Choroid plexus epithelial cell (primary cell): Measurements from ENCODE around the gene CYP4F12.

Experiments used
- DNase-seq: peaks from one replicate; pipeline ENCODE4 v3.0.0-alpha.2; 2010; ENCODE audit warnings: low read depth
- H3K4me3 ChIP-seq: 2 replicates; pipeline ENCODE4 v1.5.1; 2011; ENCODE audit warnings: low read depth, mild to moderate bottlenecking, control low read depth, low read length, moderate library complexity
- TF ChIP-seq, protein P1 (sequence below): conservative IDR thresholded peaks from 2 replicates; pipeline ENCODE4 v1.5.1; 2011; ENCODE audit warnings: low read depth, mild to moderate bottlenecking, control low read depth, inconsistent platforms, low read length, moderate library complexity

CYP4F12 gene

DNA sequence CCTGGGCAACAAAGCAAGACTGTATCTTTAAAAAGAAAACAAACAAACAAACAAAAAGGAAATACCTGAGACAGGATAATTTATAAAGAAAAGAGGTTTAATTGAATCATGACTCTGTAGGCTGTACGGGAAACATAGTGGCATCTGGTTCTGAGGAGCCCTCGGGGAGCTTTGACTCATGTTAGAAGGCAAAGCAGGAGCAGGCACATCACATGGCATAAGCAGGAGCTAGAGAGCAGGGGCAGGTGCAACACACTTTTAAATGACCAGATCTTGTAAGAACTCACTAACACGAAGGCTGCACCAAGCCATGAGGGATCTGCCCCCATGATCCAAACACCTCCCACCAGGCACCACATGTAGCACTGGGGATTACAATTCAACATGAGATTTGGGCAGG, 41.8 kb downstream of the CYP4F12 start:
- no peak overlapping the region for H3K4me3 ChIP-seq
- DNase-seq: no peak
- TF ChIP-seq, protein P1, sequence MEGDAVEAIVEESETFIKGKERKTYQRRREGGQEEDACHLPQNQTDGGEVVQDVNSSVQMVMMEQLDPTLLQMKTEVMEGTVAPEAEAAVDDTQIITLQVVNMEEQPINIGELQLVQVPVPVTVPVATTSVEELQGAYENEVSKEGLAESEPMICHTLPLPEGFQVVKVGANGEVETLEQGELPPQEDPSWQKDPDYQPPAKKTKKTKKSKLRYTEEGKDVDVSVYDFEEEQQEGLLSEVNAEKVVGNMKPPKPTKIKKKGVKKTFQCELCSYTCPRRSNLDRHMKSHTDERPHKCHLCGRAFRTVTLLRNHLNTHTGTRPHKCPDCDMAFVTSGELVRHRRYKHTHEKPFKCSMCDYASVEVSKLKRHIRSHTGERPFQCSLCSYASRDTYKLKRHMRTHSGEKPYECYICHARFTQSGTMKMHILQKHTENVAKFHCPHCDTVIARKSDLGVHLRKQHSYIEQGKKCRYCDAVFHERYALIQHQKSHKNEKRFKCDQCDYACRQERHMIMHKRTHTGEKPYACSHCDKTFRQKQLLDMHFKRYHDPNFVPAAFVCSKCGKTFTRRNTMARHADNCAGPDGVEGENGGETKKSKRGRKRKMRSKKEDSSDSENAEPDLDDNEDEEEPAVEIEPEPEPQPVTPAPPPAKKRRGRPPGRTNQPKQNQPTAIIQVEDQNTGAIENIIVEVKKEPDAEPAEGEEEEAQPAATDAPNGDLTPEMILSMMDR: no peak

DNA sequence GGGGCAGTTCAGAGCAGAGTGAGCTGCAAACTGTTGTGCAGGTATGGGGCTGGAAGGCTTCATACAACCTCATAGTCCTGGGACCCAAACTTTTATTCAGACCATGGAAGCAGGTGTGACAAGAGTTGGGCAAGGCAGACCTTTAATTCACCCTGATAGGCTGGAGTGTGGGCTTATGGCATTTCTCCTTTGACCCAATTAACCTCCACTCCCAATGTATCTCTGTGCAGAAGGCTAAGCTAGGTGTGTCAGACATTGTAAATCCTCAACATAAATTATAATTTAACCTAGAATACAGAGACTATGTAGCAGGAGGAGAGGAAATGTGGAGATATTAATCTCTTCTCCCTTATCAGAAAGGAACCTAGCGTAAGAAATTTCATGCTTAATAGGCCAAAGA, 42.8 kb downstream of the CYP4F12 start:
- no peak for DNase-seq
- TF ChIP-seq, protein P1: no peak
- H3K4me3 ChIP-seq: no peak overlapping the region

DNA sequence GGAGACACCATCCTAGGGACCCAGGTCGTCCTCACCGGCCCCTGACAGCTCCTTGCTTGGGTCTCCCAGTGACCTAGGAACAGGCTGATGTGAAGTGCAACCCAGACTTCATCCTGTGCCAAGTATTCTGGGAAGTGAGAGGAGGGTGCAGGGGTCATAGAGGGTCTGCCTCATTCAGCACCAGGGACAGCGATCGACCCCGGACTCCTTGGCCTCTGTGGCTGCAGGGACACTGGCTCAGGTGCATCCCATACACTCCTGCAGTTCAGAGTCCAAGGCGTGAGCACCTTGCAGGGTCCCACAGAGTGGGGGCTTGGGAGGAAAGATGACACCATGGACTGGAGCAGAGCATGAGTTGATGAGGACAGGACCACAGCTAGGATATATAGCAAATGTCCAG, 44.9 kb downstream of the CYP4F12 start:
- DNase-seq: no peak
- no peak overlapping the region for H3K4me3 ChIP-seq
- TF ChIP-seq, protein P1: no peak

DNA sequence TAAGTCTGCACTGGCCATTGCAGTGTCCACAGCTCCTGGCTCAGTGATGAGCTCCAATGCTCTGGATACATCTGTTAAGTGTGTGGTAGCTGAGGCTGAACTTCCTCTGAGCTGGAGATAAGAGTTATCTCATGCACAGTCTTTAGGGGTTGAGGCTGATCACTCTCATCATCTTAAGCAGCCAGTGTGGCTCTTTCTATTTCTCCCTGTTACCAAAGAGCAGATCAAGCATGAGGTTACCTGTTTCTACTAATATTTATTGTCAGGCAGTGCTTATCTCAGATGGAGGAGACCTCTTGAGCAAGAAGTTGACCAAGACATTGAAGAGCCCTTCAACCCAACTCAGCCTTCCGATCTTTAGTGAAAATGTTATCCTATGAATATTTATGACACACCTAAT, 48.4 kb downstream of the CYP4F12 start:
- TF ChIP-seq, protein P1: no peak
- no peak for DNase-seq
- H3K4me3 ChIP-seq: no peak overlapping the region

DNA sequence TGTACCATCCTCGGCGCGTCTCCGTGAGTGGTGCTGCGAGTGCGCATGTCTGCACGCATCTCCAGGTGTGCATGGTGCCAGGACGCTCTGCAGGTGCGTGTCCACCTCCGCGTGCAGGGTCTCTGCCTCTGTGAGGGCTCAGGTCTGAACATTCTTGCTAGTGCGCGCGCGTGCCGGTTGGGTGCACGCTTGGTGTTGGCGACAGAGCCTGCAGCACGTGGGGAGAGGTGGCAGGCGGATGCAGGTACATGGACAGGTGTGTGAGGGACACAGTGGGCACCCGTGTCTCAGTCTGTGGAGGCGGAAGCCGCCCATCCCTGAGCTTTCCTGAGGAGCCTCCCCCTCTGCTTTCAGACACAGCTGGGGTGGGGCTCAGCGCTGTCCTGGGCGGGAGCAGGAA, 50.1 kb downstream of the CYP4F12 start:
- TF ChIP-seq, protein P1: no peak
- H3K4me3 ChIP-seq: no peak overlapping the region

DNA sequence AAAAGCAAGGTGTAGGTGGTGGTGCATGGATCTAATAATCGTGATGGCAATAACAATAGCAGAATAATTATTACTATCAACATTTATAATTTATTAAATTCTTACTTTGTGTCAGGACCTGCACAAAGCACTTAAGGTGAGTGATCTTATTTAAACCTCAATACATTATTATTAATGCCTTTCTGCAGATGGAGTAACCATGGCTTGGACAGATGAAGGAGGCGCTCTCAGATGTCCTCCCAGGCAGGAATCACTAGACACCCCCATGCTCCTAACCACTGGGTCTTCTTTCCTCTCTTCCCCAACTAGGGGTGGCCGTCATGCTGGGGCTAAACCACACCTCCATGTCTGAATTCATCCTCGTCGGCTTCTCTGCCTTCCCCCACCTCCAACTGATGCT, 54.8 kb downstream of the CYP4F12 start, which contains the start of gene OR10H2:
Gene OR10H2 (plus strand): TSS at position 301 of the 400 bp plus-strand sequence. CDS start 20 bp downstream, at position 321.
- H3K4me3 ChIP-seq: no peak within 1 kb of the TSS
- DNase-seq: no peak
- TF ChIP-seq, protein P1: no peak

More for the DNA sequence above, 50.1 kb downstream of the CYP4F12 start:
- no peak for DNase-seq

DNA sequence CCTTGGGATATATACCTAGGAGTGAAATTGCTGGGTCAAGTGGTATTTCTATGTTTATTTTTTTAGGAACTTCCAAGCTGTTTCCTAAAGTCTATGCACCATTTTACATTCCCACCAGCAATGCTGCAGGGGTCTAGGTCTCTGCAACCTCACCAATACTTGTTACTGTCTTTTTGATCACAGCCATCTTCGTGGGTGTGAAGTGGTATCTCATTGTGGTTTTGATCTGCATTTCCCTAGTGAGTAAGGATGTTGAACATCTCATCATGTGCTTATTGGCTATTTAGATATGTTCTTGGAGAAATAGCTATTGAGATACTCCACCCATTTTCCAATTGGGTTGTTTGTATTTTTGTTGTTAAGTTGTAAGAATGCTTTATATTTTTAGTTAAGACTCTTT, 57.7 kb downstream of the CYP4F12 start:
- no peak for DNase-seq
- H3K4me3 ChIP-seq: no peak overlapping the region
- TF ChIP-seq, protein P1: no peak
